SU-DHL-6 (cell line): ENCODE results near the gene PARVA.

Source experiments
- H2AFZ ChIP-seq: fragments of 200-600 bp; sonication (generic); 2 replicates; pipeline ENCODE4 v1.6.1; 2014; ENCODE audit warnings: low read depth, mild to moderate bottlenecking, moderate library complexity, mixed read lengths, antibody characterized with exemption, low read length; ENCODE audit not compliant: severe bottlenecking
- H3F3A ChIP-seq: fragments of 200-600 bp; shearing (Covaris generic); 2 replicates; pipeline ENCODE4 v1.6.0; 2016; ENCODE audit warnings: antibody characterized with exemption, mild to moderate bottlenecking; ENCODE audit not compliant: insufficient read depth
- H3K27ac ChIP-seq: fragments of 200-600 bp; sonication (generic); 2 replicates; pipeline ENCODE4 v1.5.1; 2016; ENCODE audit warnings: low read depth, mild to moderate bottlenecking, low read length, moderate library complexity, mixed read lengths
- H3K27me3 ChIP-seq: fragments of 200-600 bp; sonication (generic), shearing (Covaris generic); 2 replicates; pipeline ENCODE4 v1.6.0; 2014; ENCODE audit warnings: mild to moderate bottlenecking, low read length
- H3K36me3 ChIP-seq: fragments of 200-600 bp; sonication (generic); 2 replicates; pipeline ENCODE4 v1.6.1; 2014; ENCODE audit warnings: mild to moderate bottlenecking, low read length, mixed read lengths
- H3K4me2 ChIP-seq: fragments of 300-600, 200-600 bp; shearing (Covaris generic), sonication (generic); 2 replicates; pipeline ENCODE4 v1.6.0; 2014; ENCODE audit warnings: low read length, low read depth, mild to moderate bottlenecking; ENCODE audit not compliant: poor library complexity, severe bottlenecking
- H3K4me3 ChIP-seq: fragments of 200-600 bp; sonication (generic); 2 replicates; pipeline ENCODE4 v1.5.1; 2014; ENCODE audit warnings: antibody characterized with exemption, low read length, mild to moderate bottlenecking, mixed read lengths; ENCODE audit not compliant: insufficient read depth, poor library complexity, severe bottlenecking
- H3K79me2 ChIP-seq: fragments of 200-600 bp; sonication (generic); 2 replicates; pipeline ENCODE4 v1.6.1; 2014; ENCODE audit warnings: mild to moderate bottlenecking, low read length, moderate library complexity; ENCODE audit not compliant: insufficient read depth
- H3K9ac ChIP-seq: fragments of 200-600 bp; sonication (generic); 2 replicates; pipeline ENCODE4 v1.7.0; 2014; ENCODE audit warnings: mild to moderate bottlenecking, low read length
- H3K9me2 ChIP-seq: fragments of 200-600 bp; sonication (generic); replicated peaks from 2 replicates; pipeline ENCODE4 v1.6.1; 2014; ENCODE audit warnings: low read length; ENCODE audit not compliant: insufficient read depth
- H3K9me3 ChIP-seq: fragments of 200-600 bp; sonication (generic); 2 replicates; pipeline ENCODE4 v1.6.1; 2014; ENCODE audit warnings: low read length, mixed read lengths; ENCODE audit not compliant: insufficient read depth
- H4K20me1 ChIP-seq: fragments of 200-600 bp; sonication (generic); 2 replicates; pipeline ENCODE4 v1.6.1; 2014; ENCODE audit warnings: low read depth, mild to moderate bottlenecking, antibody characterized with exemption, low read length, moderate library complexity, mixed read lengths
- CTCF ChIP-seq: fragments of 200-600 bp; sonication (generic); IDR thresholded peaks from one replicate; pipeline ENCODE4 v1.5.1; 2017; ENCODE audit warnings: antibody characterized with exemption, mild to moderate bottlenecking, low read length, moderate library complexity; ENCODE audit not compliant: insufficient read depth, poor library complexity, severe bottlenecking
- EZH2phosphoT487 ChIP-seq: fragments of 200-600 bp; sonication (generic), shearing (Covaris generic); conservative IDR thresholded peaks from 2 replicates; pipeline ENCODE4 v1.6.1; 2018; ENCODE audit warnings: mild to moderate bottlenecking, antibody characterized with exemption, low read length, moderate library complexity, mixed read lengths

PARVA gene

DNA sequence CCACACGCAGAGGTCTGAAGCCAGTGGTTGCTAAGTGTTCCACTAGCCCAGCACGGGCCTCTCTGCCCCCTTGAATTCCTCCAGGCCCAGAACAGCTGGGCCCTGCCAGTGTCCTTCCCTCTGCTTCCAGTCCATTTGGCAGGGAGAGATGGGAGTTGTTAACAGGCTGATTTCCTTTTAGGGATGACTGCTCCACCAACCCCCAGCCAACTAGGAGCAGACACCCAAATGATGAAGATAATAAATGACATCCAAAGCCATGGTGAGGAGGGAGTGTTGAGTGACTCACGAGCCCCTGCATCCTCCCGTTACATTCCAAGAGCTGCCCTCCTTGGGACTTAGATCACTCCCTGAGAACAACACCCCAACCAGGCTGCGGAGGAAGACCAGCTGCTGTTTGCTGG is 20.6 kb downstream of the PARVA start:
- TF ChIP-seq CTCF (no peak), EZH2phosphoT487 (no peak)
- Histone ChIP-seq H3K4me3 (no peak overlapping the region), H3F3A (no peaks in the 10 kb centered on the region), H2AFZ (no peak overlapping the region), H3K9ac (no peak overlapping the region), H3K27me3 (no peaks in the 10 kb centered on the region), H3K4me2 (no peak overlapping the region), H4K20me1 (no peaks in the 10 kb centered on the region), H3K9me3 (0 out of 2 replicates have a peak, but pooled peaks cover 4% of the 10 kb centered on the region), H3K9me2 (no peaks in the 10 kb centered on the region), H3K79me2 (no peaks in the 10 kb centered on the region), H3K36me3 (no peaks in the 10 kb centered on the region), H3K27ac (no peak overlapping the region)

DNA sequence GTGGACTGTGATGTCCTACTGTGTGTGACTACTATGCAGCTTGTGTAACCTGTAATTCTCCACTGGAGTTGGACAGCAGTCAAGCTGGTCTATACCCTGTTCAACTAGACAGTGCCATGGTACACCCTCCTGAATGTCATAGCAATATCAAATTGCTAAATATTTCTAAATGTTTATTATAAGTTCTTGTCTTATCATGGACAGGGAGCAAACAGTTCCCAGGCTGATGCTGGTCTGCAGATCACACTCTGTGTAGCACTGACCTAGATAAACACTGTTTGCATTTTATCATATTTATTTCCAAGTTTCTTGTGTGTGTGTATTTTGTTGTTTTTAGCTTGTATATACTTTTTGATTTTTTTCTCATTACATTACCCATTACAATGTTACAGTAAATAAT is 22.0 kb downstream of the PARVA start:
- Histone ChIP-seq H3K4me2 (no peak overlapping the region), H3K79me2 (no peaks in the 10 kb centered on the region), H3K27me3 (no peaks in the 10 kb centered on the region), H2AFZ (no peak overlapping the region), H3K4me3 (no peak overlapping the region), H3K9me3 (0 out of 2 replicates have a peak, but pooled peaks cover 4% of the 10 kb centered on the region), H3K36me3 (no peaks in the 10 kb centered on the region), H3K27ac (no peak overlapping the region), H4K20me1 (no peaks in the 10 kb centered on the region), H3F3A (no peaks in the 10 kb centered on the region), H3K9me2 (no peaks in the 10 kb centered on the region), H3K9ac (no peak overlapping the region)
- TF ChIP-seq EZH2phosphoT487 (no peak), CTCF (no peak)

- 0 out of 2 replicates have a peak, but pooled peaks cover 4% of the 10 kb centered on the region for H3K9me3 ChIP-seq
- H4K20me1 ChIP-seq = no peaks in the 10 kb centered on the region
- H3K27ac ChIP-seq = no peak overlapping the region
- no peak overlapping the region for H3K4me2 ChIP-seq
- no peaks in the 10 kb centered on the region for H3K79me2 ChIP-seq
- H3K9me2 ChIP-seq = no peaks in the 10 kb centered on the region
- no peak overlapping the region for H3K9ac ChIP-seq
- H3K36me3 ChIP-seq = no peaks in the 10 kb centered on the region
- no peaks in the 10 kb centered on the region for H3F3A ChIP-seq
- no peak overlapping the region for H3K4me3 ChIP-seq
- H3K27me3 ChIP-seq = no peaks in the 10 kb centered on the region
- H2AFZ ChIP-seq = no peak overlapping the region
- TF ChIP-seq EZH2phosphoT487 (no peak), CTCF (no peak)
Measured at GRCh38 chr11:12402025-12402424, 24.7 kb downstream of the PARVA start.
